NCI-H2107 (cell line): ENCODE results near the gene IL17RB.

Source experiments
- DNase-seq: peaks from one replicate; lab custom pipeline; 2025; lab: John Stamatoyannopoulos, UW

IL17RB gene

GRCh38 chr3:53860196-53860595 is 13.8 kb downstream of the IL17RB start:
- no peak for DNase-seq

DNA sequence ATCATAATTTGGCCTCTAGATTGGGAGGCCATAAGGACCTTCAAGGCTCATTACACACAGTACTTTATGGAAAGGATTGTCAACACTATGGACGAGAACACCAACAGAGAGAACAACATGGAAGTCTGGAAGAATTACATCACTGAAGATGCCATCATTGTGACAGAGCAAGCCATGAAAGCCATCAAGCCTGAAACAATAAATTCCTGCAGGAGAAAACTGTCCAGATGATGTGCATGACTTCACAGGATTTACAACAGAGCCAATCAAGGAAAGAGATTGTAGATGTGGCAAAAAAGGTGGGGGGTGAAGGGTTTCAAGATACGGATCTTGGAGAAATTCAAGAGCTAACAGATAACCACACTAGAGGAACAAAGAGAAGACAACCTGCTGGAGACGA is 15.9 kb downstream of the IL17RB start:
- DNase-seq: no peak

DNA sequence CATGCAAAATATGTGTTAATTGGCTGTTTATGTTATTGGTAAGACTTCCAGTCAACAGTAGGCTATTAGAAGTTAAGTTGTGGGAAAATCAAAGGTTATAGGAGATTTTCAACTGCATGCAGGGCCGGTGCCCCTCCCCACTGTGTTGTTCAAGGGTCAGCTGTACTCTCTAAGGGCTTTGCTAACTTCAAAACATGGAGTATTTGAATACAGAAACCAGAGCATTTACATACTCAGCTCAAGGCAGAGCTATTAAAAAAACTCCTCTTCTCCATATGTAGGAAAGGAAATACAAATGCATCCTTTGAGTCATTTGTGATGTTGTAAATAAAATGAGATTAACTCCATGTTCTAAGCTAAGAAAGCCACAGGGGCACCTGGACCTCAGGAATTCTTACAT is 16.8 kb downstream of the IL17RB start:
- no peak for DNase-seq

- DNase-seq: no peak
These were observed 19.5 kb downstream of the IL17RB start for GRCh38 chr3:53865732-53866499.

DNA sequence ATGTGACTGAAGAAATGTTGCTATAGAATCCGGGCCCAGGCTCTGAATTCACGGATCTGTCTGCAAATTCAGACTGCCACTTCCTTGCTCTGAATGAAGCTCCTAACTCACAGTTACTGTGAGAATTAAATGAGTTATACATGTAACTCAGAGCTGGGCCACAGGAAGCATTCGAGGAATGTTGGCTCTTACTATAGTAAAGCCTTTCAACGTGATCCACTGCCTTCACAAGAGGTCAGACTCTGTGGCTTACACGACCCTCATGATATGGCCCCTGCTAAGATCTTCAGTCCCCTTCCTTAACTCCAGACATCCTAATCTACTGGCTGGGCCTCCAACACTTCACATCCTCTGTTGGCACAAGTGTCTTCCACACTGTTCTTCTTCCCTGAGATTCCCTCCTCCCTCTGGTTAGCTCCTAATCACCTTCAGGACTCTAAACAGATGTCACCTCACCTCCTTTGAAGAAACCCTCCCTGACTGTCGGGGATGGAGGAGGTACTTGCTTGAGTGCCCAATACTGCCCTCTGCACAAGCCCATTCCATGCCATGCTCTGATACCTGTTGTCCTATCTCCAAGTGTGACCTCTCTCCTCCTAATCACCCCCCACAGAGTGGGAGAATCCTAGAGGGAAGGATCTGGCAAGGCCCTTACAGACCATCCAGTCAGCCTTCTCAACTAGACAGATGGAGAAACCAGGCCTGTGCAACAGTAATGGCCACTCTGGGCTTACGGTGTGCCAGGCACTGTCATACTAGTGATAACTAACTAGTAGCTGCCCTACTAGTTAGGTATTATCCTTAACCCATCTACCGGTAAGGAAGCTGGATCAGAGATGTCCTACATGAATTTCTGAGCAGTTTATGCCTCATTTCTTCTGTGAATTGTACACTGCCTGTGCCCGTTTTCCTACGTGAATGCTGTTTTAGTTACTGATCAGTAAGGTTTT is 34.3 kb downstream of the IL17RB start:
- DNase-seq: no peak

DNA sequence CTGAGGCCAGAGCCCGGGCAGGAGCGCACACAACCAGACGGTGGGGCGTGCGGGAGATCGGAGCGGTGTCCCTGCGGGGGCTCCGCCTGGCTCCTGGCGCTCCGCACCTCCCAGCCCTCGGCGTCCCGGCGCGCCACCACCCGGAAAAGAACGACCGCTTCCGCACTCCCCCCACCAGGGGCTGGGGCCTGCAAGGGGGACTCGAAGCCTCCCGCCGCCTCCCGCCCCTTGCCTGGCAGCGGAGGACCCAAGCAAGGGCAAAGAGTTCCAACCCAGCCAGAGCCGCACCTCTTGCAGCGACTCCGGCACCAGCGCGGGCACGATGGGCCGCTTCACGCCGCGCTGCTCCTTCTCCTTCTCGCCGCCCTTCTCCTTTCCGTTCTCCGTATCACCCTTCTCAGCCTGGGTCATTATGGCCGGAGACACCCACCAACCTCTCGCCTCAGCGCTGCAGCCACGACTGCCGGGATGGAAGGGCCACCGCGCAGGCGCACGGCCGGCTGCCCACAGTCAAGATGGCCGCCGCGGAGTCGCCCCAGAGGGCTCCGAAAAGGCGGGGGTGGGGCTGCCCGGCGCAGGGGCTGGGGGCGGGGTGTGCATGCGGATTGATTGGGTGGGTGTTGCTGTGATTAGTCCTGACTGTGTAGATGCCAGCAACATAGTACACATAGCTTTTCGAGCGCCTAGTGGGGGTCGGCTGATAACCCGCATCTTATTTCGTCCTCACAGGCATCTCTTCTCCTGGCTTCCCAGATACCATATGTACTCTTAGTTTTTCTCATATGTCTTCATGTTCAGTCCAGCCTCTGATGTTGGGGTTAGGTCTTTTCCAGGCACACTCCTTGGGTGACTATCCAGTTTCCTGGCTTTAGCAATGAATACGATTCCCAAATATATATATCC is 35.6 kb downstream of the IL17RB start, which contains the start of gene ACTR8:
Gene ACTR8 (minus strand): TSS at position 462 of the 903 bp plus-strand sequence. CDS start 51 bp downstream, at position 411.
- DNase-seq: peak; percentile 42

- DNase-seq: no peak
These were observed 36.6 kb downstream of the IL17RB start for GRCh38 chr3:53883008-53883407.

DNA sequence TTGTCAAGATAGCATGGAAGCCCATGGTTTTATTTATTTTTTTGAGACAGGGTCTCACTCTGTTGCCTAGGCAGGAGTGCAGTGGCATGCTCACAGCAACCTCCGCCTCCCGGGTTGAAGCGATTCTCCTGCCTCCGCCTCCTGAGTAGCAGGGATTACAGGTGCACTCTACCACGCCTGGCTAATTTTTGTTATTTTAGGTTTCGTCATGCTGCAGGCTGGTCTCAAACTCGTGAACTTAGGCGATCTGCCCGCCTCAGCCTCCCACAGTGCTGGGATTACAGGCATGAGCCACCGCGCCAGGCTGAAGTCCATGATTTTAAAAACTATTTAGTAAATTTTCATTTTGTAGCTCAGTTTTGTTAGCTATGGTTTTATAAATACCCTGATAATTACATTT is 38.3 kb downstream of the IL17RB start:
- no peak for DNase-seq

DNA sequence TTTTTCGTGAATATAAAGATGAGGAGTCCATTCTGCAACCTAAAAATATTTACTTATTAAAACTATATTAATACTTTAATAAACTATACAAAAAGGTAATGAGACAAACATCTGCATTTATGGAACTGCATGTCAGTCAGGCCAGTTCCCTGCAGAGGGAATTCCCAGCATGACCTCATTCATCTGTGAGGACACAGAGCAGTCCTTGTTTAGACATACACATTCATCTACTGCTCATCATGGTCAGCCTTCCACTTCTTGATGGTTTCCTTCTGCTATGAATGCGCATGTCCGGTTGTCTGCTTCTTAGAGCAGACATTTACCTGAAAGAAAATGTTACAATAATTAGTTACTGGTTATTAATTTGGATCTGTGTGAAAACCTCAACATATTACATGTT is 38.9 kb downstream of the IL17RB start:
- no peak for DNase-seq

DNA sequence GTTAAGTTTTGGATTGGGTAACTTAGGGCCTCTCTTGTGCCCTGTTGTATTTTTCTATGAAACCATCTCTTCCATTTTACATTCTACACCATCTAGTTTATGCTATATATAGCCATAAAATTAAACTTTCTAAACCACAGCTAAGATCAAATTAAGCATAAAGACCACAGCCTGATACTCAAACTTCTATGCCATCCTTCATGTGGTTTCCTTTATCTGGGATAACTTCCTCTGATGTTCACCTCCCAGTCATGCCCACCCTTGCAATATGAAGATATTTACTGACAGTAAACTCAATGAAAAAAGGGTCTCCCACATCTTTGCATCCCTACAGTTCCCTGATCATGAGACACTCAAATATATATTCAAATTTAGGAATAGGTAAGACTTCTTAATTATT is 41.1 kb downstream of the IL17RB start:
- DNase-seq: no peak

DNA sequence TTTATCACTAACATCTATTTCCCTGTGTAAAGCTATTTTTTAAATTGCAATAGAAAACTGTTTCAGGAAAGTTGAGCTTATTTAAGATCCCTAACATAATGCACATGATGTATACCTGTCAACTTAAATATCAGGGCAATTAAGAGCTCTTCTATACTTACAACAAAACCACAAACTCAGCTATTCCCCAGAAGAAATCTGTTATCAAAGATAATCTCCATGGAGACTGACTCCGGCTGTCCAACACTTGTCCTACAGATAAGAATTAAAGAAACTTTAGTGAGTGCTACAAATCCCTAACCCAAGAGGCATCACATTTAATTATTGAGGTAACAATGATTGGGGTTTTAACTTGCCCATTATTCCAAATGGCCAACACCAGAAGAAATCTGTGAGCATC is 41.9 kb downstream of the IL17RB start:
- no peak for DNase-seq

DNA sequence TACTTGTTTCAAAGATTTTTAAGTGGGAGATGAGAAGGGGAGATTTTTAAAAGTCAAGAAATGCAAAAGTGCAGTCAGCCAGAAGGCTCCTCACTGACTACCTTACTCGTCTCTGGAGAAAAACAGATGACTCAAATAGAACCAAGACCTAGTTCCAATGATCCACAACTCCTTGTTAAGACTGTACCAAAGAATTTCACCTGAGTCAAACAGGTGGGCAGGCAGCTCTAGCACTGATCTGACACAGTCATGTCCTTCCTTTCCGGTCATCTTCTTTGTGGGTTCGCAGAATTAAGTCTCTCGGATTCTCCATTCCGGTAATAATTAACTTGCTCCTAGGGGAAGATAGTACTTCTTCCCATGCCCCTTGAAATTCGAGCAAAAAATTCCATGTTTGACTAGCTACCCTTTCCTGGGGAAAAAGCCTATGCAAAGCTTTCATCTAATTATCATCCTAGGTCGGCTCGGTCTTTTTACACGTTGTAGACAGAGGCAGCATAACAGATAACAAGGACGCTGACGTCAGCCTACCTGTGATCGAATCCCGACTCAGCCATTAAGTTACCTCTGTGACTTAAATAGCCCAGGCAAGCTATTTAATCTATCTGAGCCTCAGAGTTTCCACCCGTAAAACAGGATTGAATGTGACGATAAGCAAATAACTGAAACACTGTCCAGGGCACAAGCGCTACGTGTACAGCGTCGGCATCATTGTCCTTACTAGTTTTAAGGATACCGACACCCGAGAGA is 44.5 kb downstream of the IL17RB start:
- DNase-seq: no peak

- peak; percentile 96 for DNase-seq
These were observed 45.3 kb downstream of the IL17RB start, which contains the start of gene SELENOK for GRCh38 chr3:53891497-53892285. SELENOK (minus strand) TSS chr3:53891859.

GRCh38 chr3:53892286-53892637 is 45.9 kb downstream of the IL17RB start:
- no peak for DNase-seq

DNA sequence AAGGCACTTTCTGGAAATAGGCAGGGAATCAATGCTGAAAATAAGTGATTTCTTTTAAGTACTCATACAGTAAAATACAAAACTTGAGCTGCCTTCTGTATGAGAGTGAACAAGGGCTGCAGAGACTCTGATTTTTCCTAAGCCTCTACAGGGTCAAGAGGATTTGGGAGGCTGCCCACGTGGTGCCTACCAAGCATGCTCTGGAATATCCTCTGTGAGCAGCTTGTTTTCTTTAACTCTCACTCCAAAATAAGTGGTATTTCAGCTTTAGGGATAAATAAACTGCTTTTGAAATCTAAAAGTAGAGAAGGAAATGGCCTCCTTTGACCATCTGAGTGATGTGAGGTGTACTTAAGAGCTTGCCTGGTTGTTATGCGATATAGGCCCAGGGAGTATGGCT is 53.4 kb downstream of the IL17RB start:
- DNase-seq: no peak

GRCh38 chr3:53900666-53901331 is 54.4 kb downstream of the IL17RB start:
- no peak for DNase-seq

DNA sequence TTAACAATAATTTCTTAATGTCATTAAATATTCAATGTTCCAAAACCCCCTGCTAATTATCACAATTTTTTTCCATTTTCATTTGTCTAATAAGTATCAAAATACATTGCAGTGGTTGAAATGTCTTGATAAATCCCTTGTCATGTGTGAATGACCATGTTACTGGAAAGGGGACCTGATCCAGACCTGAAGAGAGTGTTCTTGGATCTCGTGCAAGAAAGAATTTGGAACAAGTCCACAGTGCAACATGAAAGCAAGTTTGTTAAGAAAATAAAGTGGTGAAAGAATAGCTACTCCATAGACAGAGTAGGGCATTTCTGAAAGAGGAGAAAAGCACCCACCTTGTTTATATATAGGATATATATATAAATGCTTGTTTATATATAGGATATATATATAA is 55.7 kb downstream of the IL17RB start:
- DNase-seq: no peak

GRCh38 chr3:53902711-53903110 is 56.3 kb downstream of the IL17RB start:
- DNase-seq: no peak

DNA sequence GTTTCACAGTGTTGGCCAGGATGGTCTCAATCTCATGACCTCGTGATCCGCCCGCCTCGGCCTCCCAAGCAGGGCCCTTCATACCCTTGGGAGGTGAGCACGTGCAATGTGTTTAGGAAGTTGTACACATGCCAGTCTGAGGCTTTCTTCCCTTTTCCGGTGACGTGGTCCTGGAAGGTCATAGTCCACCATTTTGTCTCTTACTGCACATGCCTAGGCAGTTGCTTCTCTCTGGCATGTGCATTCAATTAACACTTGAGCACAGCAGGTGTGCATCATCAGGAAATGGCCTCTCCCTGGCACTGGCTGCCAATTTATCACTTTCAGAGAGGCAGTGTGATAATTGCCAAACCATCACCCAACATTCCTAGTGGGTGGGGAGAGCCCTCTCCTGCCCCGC is 67.0 kb downstream of the IL17RB start:
- DNase-seq: no peak
